Naive thymus-derived CD4-positive, alpha-beta T cell (primary cell): Measurements from ENCODE around the gene HLA-DRA. TPM values are rescaled to one million over a fixed set of nuclear protein-coding genes. Genes with fewer than 3 reads are reported as not detected.

Source experiments
- ATAC-seq: fragments of 150-1000 bp; cut with Tn5 transposase; 2 replicates; pipeline ENCODE4 v1.10.0; 2021; ENCODE audit warnings: mild to moderate bottlenecking, moderate library complexity
- CTCF ChIA-PET: fragments of 350-600 bp; sonication (Branson Sonifier 250); formaldehyde crosslinking; loops from one replicate; lab custom pipeline; 2021; ENCODE audit warnings: antibody characterized with exemption; lab: Charles Lee
- POLR2A ChIA-PET: fragments of 350-600 bp; sonication (Branson Sonifier 250); formaldehyde crosslinking; loops from one replicate; lab custom pipeline; 2021; ENCODE audit warnings: antibody characterized with exemption, inconsistent platforms; lab: Charles Lee
- DNase-seq, 9 donors: peaks; one replicate each; pipeline versions ENCODE4 v3.0.0 to v3.0.0-alpha.2; 2020 to 2022; ENCODE audit warnings: mixed read lengths in 1 of 9
- H3K27ac ChIP-seq: one replicate; pipeline ENCODE4 v1.7.0; 2013; ENCODE audit warnings: mild to moderate bottlenecking, low read depth, low read length, moderate library complexity
- H3K27me3 ChIP-seq, 2 donors: one replicate each; pipeline ENCODE4 v1.7.0; 2013; ENCODE audit warnings: low read length in 2 of 2, mild to moderate bottlenecking in 2 of 2, moderate library complexity in 2 of 2; ENCODE audit not compliant: control insufficient read depth in 2 of 2, insufficient read depth in 2 of 2
- H3K36me3 ChIP-seq, 3 experiments: 1 replicate in 2 of 3; 2 replicates in 1 of 3; pipeline ENCODE4 v1.7.0; 2013; ENCODE audit warnings: low read length in 3 of 3, mild to moderate bottlenecking in 3 of 3, moderate library complexity in 1 of 3; ENCODE audit not compliant: insufficient read depth in 3 of 3, control insufficient read depth in 2 of 3
- H3K4me1 ChIP-seq, 2 donors: one replicate each; pipeline ENCODE4 v1.7.0; 2013; ENCODE audit warnings: low read length in 2 of 2, mild to moderate bottlenecking in 2 of 2, moderate library complexity in 1 of 2; ENCODE audit not compliant: control insufficient read depth in 2 of 2, insufficient read depth in 2 of 2
- H3K4me3 ChIP-seq: 2 replicates; pipeline ENCODE4 v1.7.0; 2013; ENCODE audit warnings: mild to moderate bottlenecking, low read length
- H3K9me3 ChIP-seq, 3 experiments: 1 replicate in 2 of 3; 2 replicates in 1 of 3; pipeline ENCODE4 v1.7.0; 2013; ENCODE audit warnings: low read length in 3 of 3; ENCODE audit not compliant: control insufficient read depth in 2 of 3
- H3K27ac Mint-ChIP-seq, 9 donors: one replicate each; pipeline ENCODE4 v1.8.0; 2020 to 2022; ENCODE audit warnings: mixed read lengths in 9 of 9, mild to moderate bottlenecking in 8 of 9, moderate library complexity in 5 of 9, inconsistent platforms in 2 of 9
- H3K27me3 Mint-ChIP-seq, 5 donors: one replicate each; pipeline ENCODE4 v1.8.0; 2021 to 2022; ENCODE audit warnings: mixed read lengths in 5 of 5, mild to moderate bottlenecking in 1 of 5
- H3K36me3 Mint-ChIP-seq, 5 donors: one replicate each; pipeline ENCODE4 v1.8.0; 2020 to 2022; ENCODE audit warnings: mixed read lengths in 5 of 5, mild to moderate bottlenecking in 3 of 5, inconsistent platforms in 1 of 5
- H3K4me1 Mint-ChIP-seq, 7 donors: one replicate each; pipeline ENCODE4 v1.8.0; 2020 to 2022; ENCODE audit warnings: mixed read lengths in 7 of 7, mild to moderate bottlenecking in 3 of 7, inconsistent platforms in 1 of 7
- H3K4me3 Mint-ChIP-seq, 10 donors: one replicate each; pipeline ENCODE4 v1.8.0; 2020 to 2022; ENCODE audit warnings: mild to moderate bottlenecking in 10 of 10, mixed read lengths in 10 of 10, moderate library complexity in 6 of 10, inconsistent platforms in 2 of 10
- H3K9me3 Mint-ChIP-seq, 11 donors: one replicate each; pipeline ENCODE4 v1.8.0; 2020 to 2022; ENCODE audit warnings: mixed read lengths in 11 of 11, mild to moderate bottlenecking in 4 of 11, inconsistent platforms in 1 of 11, moderate library complexity in 1 of 11
- intact Hi-C, 2 donors: fragments of 100-400 bp; cut with micrococcal nuclease; formaldehyde crosslinking; loops; one replicate each; pipeline ENCODE4 v1.15.1; 2023
- polyA plus RNA-seq, 2 donors: library from polyadenylated mRNA; unstranded; fragments of 300-500 nt; fragmentation: Illumina TruSeq; gene quantifications; one replicate each; pipeline ENCODE4 v1.2.3, GENCODE V29; 2021
- total RNA-seq, 6 experiments: library from RNA in 5 of 6; stranded (reverse) in 5 of 6; gene quantifications; 1 replicate in 5 of 6; 2 replicates in 1 of 6; pipeline ENCODE4 v1.2.3 and lab custom pipeline; 2021 to 2026

HLA-DRA gene
- total and polyA plus RNA-seq, 7 experiments from 2014 or later: 7.8 to 679 (median 36.0) TPM

- H3K4me1 Mint-ChIP-seq: no peaks in the 10 kb centered on the region
- POLR2A ChIA-PET: no interaction called here
Measured at GRCh38 chr6:32447932-32448331, 8.2 kb downstream of the HLA-DRA start.

GRCh38 chr6:32449088-32449736 is 9.5 kb downstream of the HLA-DRA start:
- Mint-ChIP-seq H3K27ac (peak overlapping the region in 1 of 9 donors; percentile 38), H3K36me3 (peaks cover 0 to 15% (median 7%) of the 10 kb centered on the region in 5 donors), H3K27me3 (peaks cover 16 to 51% (median 39%) of the 10 kb centered on the region in 5 donors), H3K4me3 (no peak overlapping the region), H3K9me3 (peaks cover 0 to 17% (median 5%) of the 10 kb centered on the region in 11 donors), H3K4me1 (no peaks in the 10 kb centered on the region)
- ChIA-PET POLR2A (no interaction called here), CTCF (no interaction called here)
- H3K27ac ChIP-seq: no peak overlapping the region
- intact Hi-C loops: no loop called here
- no peak for ATAC-seq
- DNase-seq: no peak
- no peak overlapping the region for H3K4me3 ChIP-seq
- no peaks in the 10 kb centered on the region for H3K4me1 ChIP-seq
- no peaks in the 10 kb centered on the region for H3K27me3 ChIP-seq
- H3K9me3 ChIP-seq: no peaks in the 10 kb centered on the region
- H3K36me3 ChIP-seq: no peaks in the 10 kb centered on the region

More at GRCh38 chr6:32447932-32448331, 8.2 kb downstream of the HLA-DRA start:
- no peaks in the 10 kb centered on the region for H3K9me3 ChIP-seq
- H3K4me3 ChIP-seq: no peak overlapping the region
- Mint-ChIP-seq H3K27ac (no peak overlapping the region), H3K27me3 (peaks cover 16 to 58% (median 37%) of the 10 kb centered on the region in 5 donors), H3K36me3 (peaks cover 0 to 8% (median 7%) of the 10 kb centered on the region in 5 donors), H3K9me3 (peaks cover 0 to 15% (median 5%) of the 10 kb centered on the region in 11 donors), H3K4me3 (no peak overlapping the region)
- ATAC-seq: no peak
- DNase-seq: no peak
- H3K4me1 ChIP-seq: no peaks in the 10 kb centered on the region
- no peak overlapping the region for H3K27ac ChIP-seq
- H3K36me3 ChIP-seq: no peaks in the 10 kb centered on the region
- CTCF ChIA-PET: no interaction called here
- intact Hi-C loops: no loop called here
- H3K27me3 ChIP-seq: no peaks in the 10 kb centered on the region

GRCh38 chr6:32457054-32457453 is 17.4 kb downstream of the HLA-DRA start:
- Histone ChIP-seq H3K9me3 (no peaks in the 10 kb centered on the region), H3K27ac (no peak overlapping the region), H3K4me1 (no peaks in the 10 kb centered on the region), H3K4me3 (no peak overlapping the region), H3K27me3 (no peaks in the 10 kb centered on the region), H3K36me3 (no peaks in the 10 kb centered on the region)
- CTCF ChIA-PET: no interaction called here
- H3K27ac Mint-ChIP-seq: no peak overlapping the region
- peaks cover 0 to 13% (median 5%) of the 10 kb centered on the region in 11 donors for H3K9me3 Mint-ChIP-seq
- POLR2A ChIA-PET: no interaction called here
- ATAC-seq: no peak
- intact Hi-C loops: no loop called here
- DNase-seq: no peak
- no peak overlapping the region for H3K4me3 Mint-ChIP-seq
- H3K36me3 Mint-ChIP-seq: peaks cover 0 to 14% (median 7%) of the 10 kb centered on the region in 5 donors
- peaks cover 51 to 67% (median 54%) of the 10 kb centered on the region in 5 donors for H3K27me3 Mint-ChIP-seq
- peaks cover 0 to 12% (median 12%) of the 10 kb centered on the region in 7 donors for H3K4me1 Mint-ChIP-seq

- no peaks in the 10 kb centered on the region for H3K36me3 ChIP-seq
- peaks cover 0 to 12% (median 12%) of the 10 kb centered on the region in 7 donors for H3K4me1 Mint-ChIP-seq
- H3K27ac ChIP-seq: no peak overlapping the region
- peak overlapping the region in 7 of 10 donors; percentile 33 to 68 (median 43) for H3K4me3 Mint-ChIP-seq
- no peak overlapping the region for H3K27ac Mint-ChIP-seq
- no peaks in the 10 kb centered on the region for H3K27me3 ChIP-seq
- H3K9me3 Mint-ChIP-seq: peaks cover 0 to 6% (median 3%) of the 10 kb centered on the region in 11 donors
- CTCF ChIA-PET: no interaction called here
- POLR2A ChIA-PET: no interaction called here
- peaks cover 0 to 1% (median 0%) of the 10 kb centered on the region in 5 donors for H3K36me3 Mint-ChIP-seq
- H3K9me3 ChIP-seq: no peaks in the 10 kb centered on the region
- ATAC-seq (no peak), DNase-seq (no peak)
- intact Hi-C loops: no loop called here
- no peak overlapping the region for H3K4me3 ChIP-seq
- peaks cover 45 to 65% (median 52%) of the 10 kb centered on the region in 5 donors for H3K27me3 Mint-ChIP-seq
- no peaks in the 10 kb centered on the region for H3K4me1 ChIP-seq
Measured at GRCh38 chr6:32459781-32460424, 20.2 kb downstream of the HLA-DRA start.

GRCh38 chr6:32460528-32460927 is 20.8 kb downstream of the HLA-DRA start:
- POLR2A ChIA-PET: no interaction called here
- no peaks in the 10 kb centered on the region for H3K36me3 ChIP-seq
- H3K4me3 ChIP-seq: no peak overlapping the region
- Mint-ChIP-seq H3K4me3 (peak overlapping the region in 4 of 10 donors; percentile 20 to 47 (median 38)), H3K9me3 (peaks cover 0 to 11% (median 7%) of the 10 kb centered on the region in 11 donors), H3K4me1 (peaks cover 0 to 13% (median 12%) of the 10 kb centered on the region in 7 donors), H3K27me3 (peaks cover 49 to 69% (median 58%) of the 10 kb centered on the region in 5 donors), H3K27ac (no peak overlapping the region), H3K36me3 (peaks cover 0 to 8% (median 0%) of the 10 kb centered on the region in 5 donors)
- no peaks in the 10 kb centered on the region for H3K27me3 ChIP-seq
- H3K27ac ChIP-seq: no peak overlapping the region
- intact Hi-C loops: no loop called here
- ATAC-seq: no peak
- H3K4me1 ChIP-seq: no peaks in the 10 kb centered on the region
- DNase-seq: no peak
- CTCF ChIA-PET: interaction anchor here (0.7 to 1.1 kb wide), 2 partner anchors 28 to 371 kb away, joined by 3 read pairs; no protein-coding TSS in a partner anchor
- H3K9me3 ChIP-seq: peaks cover 0 to 4% (median 0%) of the 10 kb centered on the region in 3 experiments

GRCh38 chr6:32461493-32461892 is 21.8 kb downstream of the HLA-DRA start:
- ATAC-seq (no peak), DNase-seq (no peak)
- Histone ChIP-seq H3K27me3 (no peaks in the 10 kb centered on the region), H3K4me3 (no peak overlapping the region), H3K9me3 (peaks cover 0 to 4% (median 0%) of the 10 kb centered on the region in 3 experiments), H3K4me1 (no peaks in the 10 kb centered on the region), H3K27ac (no peak overlapping the region), H3K36me3 (no peaks in the 10 kb centered on the region)
- H3K4me1 Mint-ChIP-seq: peaks cover 0 to 15% (median 12%) of the 10 kb centered on the region in 7 donors
- H3K9me3 Mint-ChIP-seq: peaks cover under 1 to 19% (median 8%) of the 10 kb centered on the region in 11 donors
- no peak overlapping the region for H3K4me3 Mint-ChIP-seq
- H3K27me3 Mint-ChIP-seq: peaks cover 44 to 64% (median 53%) of the 10 kb centered on the region in 5 donors
- ChIA-PET POLR2A (no interaction called here), CTCF (interaction anchor here (1.1 kb wide), 1 partner anchor 29 kb away, joined by 3 read pairs; no protein-coding TSS in a partner anchor)
- intact Hi-C loops: no loop called here
- H3K27ac Mint-ChIP-seq: no peak overlapping the region
- H3K36me3 Mint-ChIP-seq: peaks cover 0 to 8% (median 0%) of the 10 kb centered on the region in 5 donors
